K562 (cell line): ENCODE measurements around the gene SNAPC2. TPM values are rescaled to one million over a fixed set of nuclear protein-coding genes. Genes with fewer than 3 reads are reported as not detected.

Experiments used
- ATAC-seq: fragments of 200-7000 bp; cut with Tn5 transposase; 3 replicates; pipeline ENCODE4 v1.9.1; 2020; ENCODE audit warnings: moderate library complexity
- BruUV-seq: library from RNA; stranded (reverse); fragments of 400-500 nt; replicated peaks from 2 replicates; lab custom pipeline; 2021; lab: Mats Ljungman, UMichigan
- CTCF ChIA-PET: fragments of 300-600 bp; formaldehyde crosslinking; extraction: SDS; loops from one replicate; lab custom pipeline; 2021; ENCODE audit warnings: low intra/inter-chr PET ratio; lab: Yijun Ruan, JAX
- POLR2A ChIA-PET: fragments of 300-600, 350-650 bp; sonication (Branson Sonifier 250); formaldehyde crosslinking; extraction: SDS; loops from one replicate; lab custom pipeline; 2021; ENCODE audit warnings: antibody characterized with exemption, inconsistent platforms; lab: Yijun Ruan, JAX
- DNase-seq, 4 experiments: peaks; one replicate each; pipeline versions ENCODE4 v3.0.0 to v3.0.0-alpha.2; 2011 to 2018; ENCODE audit warnings: low spot score in 3 of 4, mixed read lengths in 3 of 4; ENCODE audit errors: extremely low read depth in 1 of 4
- FAIRE-seq: peaks from 2 replicates; lab custom pipeline; 2011; peaks lifted over from hg19 to GRCh38; lab: Jason Lieb, UNC
- H2AFZ ChIP-seq: 2 replicates; pipeline ENCODE4 v1.6.0; 2011; ENCODE audit warnings: low read depth, low read length, control low read depth, inconsistent platforms
- H3K27ac ChIP-seq: fragments of 200-600 bp; 3 replicates; pipeline ENCODE4 v1.8.0; 2011; ENCODE audit warnings: low read depth, mild to moderate bottlenecking, control low read depth, inconsistent platforms, low read length, moderate library complexity, mixed read lengths; ENCODE audit errors: extremely low read depth
- H3K27me3 ChIP-seq, 2 experiments: fragments of 300-600 bp in 1 of 2; 2 replicates in 1 of 2; 3 replicates in 1 of 2; pipeline versions ENCODE4 v1.6.0 to v1.8.0; 2011; ENCODE audit warnings: inconsistent platforms in 2 of 2, low read length in 2 of 2, mild to moderate bottlenecking in 1 of 2, mixed read lengths in 1 of 2, moderate library complexity in 1 of 2; ENCODE audit not compliant: control insufficient read depth in 2 of 2, insufficient read depth in 2 of 2
- H3K36me3 ChIP-seq: fragments of 300-600 bp; 3 replicates; pipeline ENCODE4 v1.8.0; 2011; ENCODE audit warnings: mild to moderate bottlenecking, low read length, inconsistent platforms; ENCODE audit not compliant: control insufficient read depth, insufficient read depth
- H3K4me1 ChIP-seq, 2 experiments: fragments of 200-600 bp in 1 of 2; replicated peaks in 1 of 2; 2 replicates in 1 of 2; 3 replicates in 1 of 2; pipeline versions ENCODE4 v1.5.1 to v1.8.0; 2011; ENCODE audit warnings: inconsistent platforms in 2 of 2, low read length in 2 of 2, mild to moderate bottlenecking in 1 of 2, mixed read lengths in 1 of 2, moderate library complexity in 1 of 2; ENCODE audit not compliant: control insufficient read depth in 2 of 2, insufficient read depth in 2 of 2
- H3K4me2 ChIP-seq: 2 replicates; pipeline ENCODE4 v1.6.1; 2011; ENCODE audit warnings: low read length, control low read depth, inconsistent platforms, mixed read lengths; ENCODE audit not compliant: insufficient read depth
- H3K4me3 ChIP-seq: fragments of 200-600 bp; sonication (generic), shearing (Covaris generic); 2 replicates; pipeline ENCODE4 v1.5.1; 2016; ENCODE audit warnings: control low read depth, inconsistent platforms
- H3K79me2 ChIP-seq: fragments of 200-600 bp; 3 replicates; pipeline ENCODE4 v1.8.0; 2011; ENCODE audit warnings: low read length, inconsistent platforms; ENCODE audit not compliant: control insufficient read depth, insufficient read depth
- H3K9ac ChIP-seq, 2 experiments: 2 replicates each; pipeline versions ENCODE4 v1.6.0 to v1.6.1; 2011; ENCODE audit warnings: low read depth in 2 of 2, low read length in 2 of 2, control low read depth in 1 of 2, inconsistent platforms in 1 of 2, mild to moderate bottlenecking in 1 of 2, mixed read lengths in 1 of 2; ENCODE audit not compliant: insufficient read depth in 1 of 2
- H3K9me1 ChIP-seq: one replicate; pipeline ENCODE4 v1.6.0; 2011; ENCODE audit warnings: inconsistent platforms, mild to moderate bottlenecking, low read length, moderate library complexity; ENCODE audit not compliant: control insufficient read depth, insufficient read depth
- H3K9me3 ChIP-seq: replicated peaks from 2 replicates; pipeline ENCODE4 v1.5.1; 2011; ENCODE audit warnings: low read depth, low read length, inconsistent platforms; ENCODE audit not compliant: control insufficient read depth, insufficient read depth
- H4K20me1 ChIP-seq: replicated peaks from 2 replicates; pipeline ENCODE4 v1.6.1; 2011; ENCODE audit warnings: low read length, inconsistent platforms, mixed read lengths; ENCODE audit not compliant: control insufficient read depth, insufficient read depth
- FOS ChIP-seq: IDR thresholded peaks from 3 replicates; pipeline ENCODE4 v1.6.1; 2011; ENCODE audit not compliant: insufficient read length; ENCODE audit errors: extremely low read depth
- ZEB2 ChIP-seq: fragments of 450-650 bp; IDR thresholded peaks from 2 replicates; pipeline ENCODE4 v1.6.1; 2016
- whole genome bisulfite sequencing: fragments of 100-300 bp; shearing (Covaris generic); methylation state at CpG from one replicate; pipeline ENCODE4 v1.1.6; 2016; ENCODE audit warnings: low coverage, mixed read lengths; ENCODE audit not compliant: insufficient coverage; ENCODE audit errors: missing lambda C conversion rate; 5-methylcytosine and 5-hydroxymethylcytosine counted together
- in situ Hi-C: fragments of 300-500 bp; cut with MboI; formaldehyde crosslinking; loops from 4 replicates; pipeline ENCODE4 v1.15.0; 2018; ENCODE audit warnings: inconsistent platforms, mixed read lengths
- intact Hi-C: fragments of 100-400 bp; cut with micrococcal nuclease; formaldehyde crosslinking; loops from 2 replicates; pipeline ENCODE4 v1.14.2; 2022
- polyA plus RNA-seq, 8 experiments: library from polyadenylated mRNA; depleted of rRNA in 4 of 8; stranded (reverse) in 5 of 8; unstranded in 3 of 8; fragments of >200 nt; fragmentation: Nextera tagmentation in 2 of 8; fragmentation: Illumina TruSeq in 1 of 8; extraction: Ambion mirVana in 2 of 8; extraction: Trizol in 1 of 8; gene quantifications; 2 replicates each; pipeline versions ENCODE4 v1.2.1 to v1.2.3, GENCODE V29; 2011 to 2014; ENCODE audit warnings: inconsistent platforms in 1 of 8, missing spikeins in 1 of 8
- total RNA-seq, 7 experiments: library from RNA; depleted of rRNA in 6 of 7; stranded (reverse); fragments of >200 nt in 6 of 7; fragmentation: Illumina TruSeq in 2 of 7; extraction: Trizol in 2 of 7; gene quantifications; 2 replicates each; pipeline versions ENCODE4 v1.2.1 to v1.2.3, GENCODE V29; 2011 to 2021; ENCODE audit warnings: low replicate concordance in 1 of 7
- TF ChIP-seq, protein P1 (sequence below): sonication (generic); formaldehyde crosslinking; IDR thresholded peaks from 2 replicates; pipeline ENCODE4 v1.4.0; 2020; ENCODE audit warnings: mild to moderate bottlenecking, missing genetic modification reagents
- TF ChIP-seq, protein P2 (sequence below): sonication (generic); formaldehyde crosslinking; IDR thresholded peaks from 2 replicates; pipeline ENCODE4 v1.8.0; 2022; ENCODE audit warnings: mild to moderate bottlenecking, missing genetic modification reagents

SNAPC2 gene
- total and polyA plus RNA-seq, 9 of the 15 experiments (the other 6 are each of a cell fraction or from before 2014, with no cell fraction given), result 0.59 to 45.1 (median 15.3) TPM

DNA sequence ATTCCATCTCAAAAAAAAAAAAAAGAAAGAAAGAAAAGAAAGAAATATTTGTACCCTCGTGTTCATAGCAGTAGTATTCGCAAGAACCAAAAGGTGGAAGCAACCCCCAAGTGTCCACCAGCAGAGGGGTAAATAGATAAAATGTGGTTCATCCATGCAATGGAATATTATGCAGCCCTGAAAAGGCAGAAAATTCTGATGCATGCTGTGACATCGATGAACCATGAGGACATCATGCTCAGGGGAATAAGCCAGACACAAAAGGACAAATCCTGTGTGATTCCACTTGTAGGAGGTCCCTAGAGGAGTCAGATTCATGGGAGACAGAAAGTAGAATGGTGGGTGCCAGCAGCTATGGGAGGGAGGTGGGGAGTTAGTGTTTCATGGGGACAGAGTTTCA, 38.2 kb upstream of the SNAPC2 start (continued):
- TF ChIP-seq, protein P1, sequence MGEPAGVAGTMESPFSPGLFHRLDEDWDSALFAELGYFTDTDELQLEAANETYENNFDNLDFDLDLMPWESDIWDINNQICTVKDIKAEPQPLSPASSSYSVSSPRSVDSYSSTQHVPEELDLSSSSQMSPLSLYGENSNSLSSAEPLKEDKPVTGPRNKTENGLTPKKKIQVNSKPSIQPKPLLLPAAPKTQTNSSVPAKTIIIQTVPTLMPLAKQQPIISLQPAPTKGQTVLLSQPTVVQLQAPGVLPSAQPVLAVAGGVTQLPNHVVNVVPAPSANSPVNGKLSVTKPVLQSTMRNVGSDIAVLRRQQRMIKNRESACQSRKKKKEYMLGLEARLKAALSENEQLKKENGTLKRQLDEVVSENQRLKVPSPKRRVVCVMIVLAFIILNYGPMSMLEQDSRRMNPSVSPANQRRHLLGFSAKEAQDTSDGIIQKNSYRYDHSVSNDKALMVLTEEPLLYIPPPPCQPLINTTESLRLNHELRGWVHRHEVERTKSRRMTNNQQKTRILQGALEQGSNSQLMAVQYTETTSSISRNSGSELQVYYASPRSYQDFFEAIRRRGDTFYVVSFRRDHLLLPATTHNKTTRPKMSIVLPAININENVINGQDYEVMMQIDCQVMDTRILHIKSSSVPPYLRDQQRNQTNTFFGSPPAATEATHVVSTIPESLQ, result no peak
- TF ChIP-seq, protein P2, sequence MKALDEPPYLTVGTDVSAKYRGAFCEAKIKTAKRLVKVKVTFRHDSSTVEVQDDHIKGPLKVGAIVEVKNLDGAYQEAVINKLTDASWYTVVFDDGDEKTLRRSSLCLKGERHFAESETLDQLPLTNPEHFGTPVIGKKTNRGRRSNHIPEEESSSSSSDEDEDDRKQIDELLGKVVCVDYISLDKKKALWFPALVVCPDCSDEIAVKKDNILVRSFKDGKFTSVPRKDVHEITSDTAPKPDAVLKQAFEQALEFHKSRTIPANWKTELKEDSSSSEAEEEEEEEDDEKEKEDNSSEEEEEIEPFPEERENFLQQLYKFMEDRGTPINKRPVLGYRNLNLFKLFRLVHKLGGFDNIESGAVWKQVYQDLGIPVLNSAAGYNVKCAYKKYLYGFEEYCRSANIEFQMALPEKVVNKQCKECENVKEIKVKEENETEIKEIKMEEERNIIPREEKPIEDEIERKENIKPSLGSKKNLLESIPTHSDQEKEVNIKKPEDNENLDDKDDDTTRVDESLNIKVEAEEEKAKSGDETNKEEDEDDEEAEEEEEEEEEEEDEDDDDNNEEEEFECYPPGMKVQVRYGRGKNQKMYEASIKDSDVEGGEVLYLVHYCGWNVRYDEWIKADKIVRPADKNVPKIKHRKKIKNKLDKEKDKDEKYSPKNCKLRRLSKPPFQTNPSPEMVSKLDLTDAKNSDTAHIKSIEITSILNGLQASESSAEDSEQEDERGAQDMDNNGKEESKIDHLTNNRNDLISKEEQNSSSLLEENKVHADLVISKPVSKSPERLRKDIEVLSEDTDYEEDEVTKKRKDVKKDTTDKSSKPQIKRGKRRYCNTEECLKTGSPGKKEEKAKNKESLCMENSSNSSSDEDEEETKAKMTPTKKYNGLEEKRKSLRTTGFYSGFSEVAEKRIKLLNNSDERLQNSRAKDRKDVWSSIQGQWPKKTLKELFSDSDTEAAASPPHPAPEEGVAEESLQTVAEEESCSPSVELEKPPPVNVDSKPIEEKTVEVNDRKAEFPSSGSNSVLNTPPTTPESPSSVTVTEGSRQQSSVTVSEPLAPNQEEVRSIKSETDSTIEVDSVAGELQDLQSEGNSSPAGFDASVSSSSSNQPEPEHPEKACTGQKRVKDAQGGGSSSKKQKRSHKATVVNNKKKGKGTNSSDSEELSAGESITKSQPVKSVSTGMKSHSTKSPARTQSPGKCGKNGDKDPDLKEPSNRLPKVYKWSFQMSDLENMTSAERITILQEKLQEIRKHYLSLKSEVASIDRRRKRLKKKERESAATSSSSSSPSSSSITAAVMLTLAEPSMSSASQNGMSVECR (CRISPR knock-in tag), result no peak

DNA sequence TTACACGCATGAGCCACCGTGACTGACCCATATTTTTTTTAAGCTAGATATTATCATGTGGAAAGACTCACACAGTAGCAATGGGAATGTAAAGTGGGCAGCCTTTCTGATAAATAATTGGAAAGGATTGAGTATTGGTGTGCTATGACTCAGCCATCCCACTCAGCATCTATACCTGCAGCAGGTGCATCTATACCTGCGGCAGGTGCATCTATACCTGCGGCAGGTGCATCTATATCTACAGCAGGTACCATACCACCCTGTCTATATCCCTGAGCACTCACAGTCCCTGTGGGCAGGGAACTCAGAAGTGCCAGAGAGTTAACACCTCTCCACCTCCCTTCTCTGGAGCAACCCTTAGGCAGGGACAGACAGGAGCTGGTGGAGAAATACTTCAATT, 37.0 kb upstream of the SNAPC2 start:
- Histone ChIP-seq H2AFZ (no peak overlapping the region), H3K4me3 (no peak overlapping the region), H4K20me1 (no peaks in the 10 kb centered on the region), H3K27me3 (no peaks in the 10 kb centered on the region), H3K27ac (no peak overlapping the region), H3K79me2 (no peaks in the 10 kb centered on the region), H3K4me1 (peaks cover 8 to 31% of the 10 kb centered on the region in 2 experiments; a peak in 4 of 5 replicates), H3K9me3 (no peaks in the 10 kb centered on the region), H3K36me3 (no peaks in the 10 kb centered on the region), H3K4me2 (no peak overlapping the region), H3K9me1 (no peaks in the 10 kb centered on the region), H3K9ac (no peak overlapping the region)
- no TSS peak for BruUV-seq
- DNase-seq (no peak), ATAC-seq (no peak), FAIRE-seq (no peak)
- 59% methylated on average over 4 of the region's 4 CpGs for WGBS
- in situ Hi-C loops, result no loop called here
- ChIA-PET POLR2A (interaction anchor here (0.8 to 1.4 kb wide), 2 partner anchors 40 to 46 kb away, joined by 3 to 8 read pairs; no protein-coding TSS in a partner anchor), CTCF (no interaction called here)
- TF ChIP-seq FOS, result no peak
- peak; percentile 85 for TF ChIP-seq ZEB2
- intact Hi-C loops, result no loop called here
